ENCODE results near the gene MTG1.
"Not testable (repeated sequence)": the region's sequence is repeated elsewhere in the genome, so short reads cannot be mapped to it uniquely, and the experiment has no call there.

The MTG1 gene

GRCh38 chr10:133378251-133379096, 15.5 kb upstream of the MTG1 start:
- peak; percentile 74 for DNase-seq (ENCODE audit: low spot score)

GRCh38 chr10:133379152-133379800, 14.7 kb upstream of the MTG1 start, which contains the start of gene PAOX:
PAOX (plus strand) TSS chr10:133379262; CDS start chr10:133379317, 55 bp downstream.
- DNase-seq (ENCODE audit: low spot score): peak; percentile 77

GRCh38 chr10:133379801-133380666, 13.9 kb upstream of the MTG1 start:
- DNase-seq (ENCODE audit: low spot score): peak; percentile 63

- no peak for DNase-seq (ENCODE audit: low spot score)
These were observed 12.9 kb upstream of the MTG1 start for GRCh38 chr10:133381036-133381435.

- DNase-seq (ENCODE audit: low spot score): no peak
These were observed 10.4 kb upstream of the MTG1 start for GRCh38 chr10:133383551-133383950.

- DNase-seq (ENCODE audit: low spot score): no peak
These were observed 9.9 kb upstream of the MTG1 start for GRCh38 chr10:133384071-133384470.

- DNase-seq (ENCODE audit: low spot score): no peak
These were observed 8.7 kb upstream of the MTG1 start for GRCh38 chr10:133385214-133385613.

GRCh38 chr10:133386951-133387350, 7.0 kb upstream of the MTG1 start:
- not testable (repeated sequence) for DNase-seq (ENCODE audit: low spot score)

- no peak for DNase-seq (ENCODE audit: low spot score)
These were observed 5.6 kb upstream of the MTG1 start for GRCh38 chr10:133388236-133388972.

GRCh38 chr10:133388973-133389818, 4.8 kb upstream of the MTG1 start:
- DNase-seq (ENCODE audit: low spot score): no peak

GRCh38 chr10:133390597-133391248, 3.2 kb upstream of the MTG1 start:
- no peak for DNase-seq (ENCODE audit: low spot score)

GRCh38 chr10:133391249-133391635, 2.7 kb upstream of the MTG1 start:
- no peak for DNase-seq (ENCODE audit: low spot score)

- DNase-seq (ENCODE audit: low spot score): no peak
These were observed 2.0 kb upstream of the MTG1 start for GRCh38 chr10:133391761-133392518.

- DNase-seq (ENCODE audit: low spot score): no peak
These were observed 425 bp upstream of the MTG1 start for GRCh38 chr10:133393401-133394063.

- DNase-seq (ENCODE audit: low spot score): no peak
These were observed 854 bp downstream of the MTG1 start for GRCh38 chr10:133394801-133395221.

- no peak for DNase-seq (ENCODE audit: low spot score)
These were observed 2.2 kb downstream of the MTG1 start for GRCh38 chr10:133396035-133396624.

GRCh38 chr10:133397938-133398337, 4.0 kb downstream of the MTG1 start:
- DNase-seq (ENCODE audit: low spot score): no peak

- DNase-seq (ENCODE audit: low spot score): no peak
These were observed 5.2 kb downstream of the MTG1 start for GRCh38 chr10:133399123-133399601.
